ENCODE results near the gene PARP2.
"Not testable (repeated sequence)": the region's sequence is repeated elsewhere in the genome, so short reads cannot be mapped to it uniquely, and the experiment has no call there.

Gene PARP2

GRCh38 chr14:20346713-20347112, 3.3 kb downstream of the PARP2 start:
- DNase-seq (ENCODE audit: low spot score): no peak

GRCh38 chr14:20347747-20348146, 4.3 kb downstream of the PARP2 start:
- no peak for DNase-seq (ENCODE audit: low spot score)

- no peak for DNase-seq (ENCODE audit: low spot score)
Measured at GRCh38 chr14:20350282-20350681, 6.8 kb downstream of the PARP2 start.

GRCh38 chr14:20350860-20351259, 7.4 kb downstream of the PARP2 start:
- DNase-seq (ENCODE audit: low spot score): no peak

- no peak for DNase-seq (ENCODE audit: low spot score)
Measured at GRCh38 chr14:20356422-20356821, 13.0 kb downstream of the PARP2 start.

- not testable (repeated sequence) for DNase-seq (ENCODE audit: low spot score)
Measured at GRCh38 chr14:20358474-20358873, 15.0 kb downstream of the PARP2 start.

- no peak for DNase-seq (ENCODE audit: low spot score)
Measured at GRCh38 chr14:20365928-20366327, 22.5 kb downstream of the PARP2 start.

GRCh38 chr14:20372796-20373195, 29.4 kb downstream of the PARP2 start:
- no peak for DNase-seq (ENCODE audit: low spot score)

GRCh38 chr14:20375471-20375870, 32.0 kb downstream of the PARP2 start:
- no peak for DNase-seq (ENCODE audit: low spot score)

- no peak for DNase-seq (ENCODE audit: low spot score)
Measured at GRCh38 chr14:20376071-20376588, 32.7 kb downstream of the PARP2 start.

- no peak for DNase-seq (ENCODE audit: low spot score)
Measured at GRCh38 chr14:20377171-20377570, 33.7 kb downstream of the PARP2 start.

GRCh38 chr14:20379743-20380142, 36.3 kb downstream of the PARP2 start:
- DNase-seq (ENCODE audit: low spot score): no peak

- DNase-seq (ENCODE audit: low spot score): no peak
Measured at GRCh38 chr14:20380681-20381080, 37.2 kb downstream of the PARP2 start.

GRCh38 chr14:20381341-20381740, 37.9 kb downstream of the PARP2 start:
- no peak for DNase-seq (ENCODE audit: low spot score)

- no peak for DNase-seq (ENCODE audit: low spot score)
Measured at GRCh38 chr14:20382526-20382925, 39.1 kb downstream of the PARP2 start.

GRCh38 chr14:20383032-20383431, 39.6 kb downstream of the PARP2 start:
- DNase-seq (ENCODE audit: low spot score): no peak

- no peak for DNase-seq (ENCODE audit: low spot score)
Measured at GRCh38 chr14:20383636-20384035, 40.2 kb downstream of the PARP2 start.

- DNase-seq (ENCODE audit: low spot score): no peak
Measured at GRCh38 chr14:20384321-20384720, 40.9 kb downstream of the PARP2 start.

GRCh38 chr14:20384886-20385285, 41.5 kb downstream of the PARP2 start:
- no peak for DNase-seq (ENCODE audit: low spot score)

- DNase-seq (ENCODE audit: low spot score): no peak
Measured at GRCh38 chr14:20386276-20386855, 42.9 kb downstream of the PARP2 start.

GRCh38 chr14:20387576-20387975, 44.1 kb downstream of the PARP2 start:
- DNase-seq (ENCODE audit: low spot score): no peak

- no peak for DNase-seq (ENCODE audit: low spot score)
Measured at GRCh38 chr14:20388159-20388558, 44.7 kb downstream of the PARP2 start.

GRCh38 chr14:20391505-20391904, 48.1 kb downstream of the PARP2 start:
- DNase-seq (ENCODE audit: low spot score): no peak

GRCh38 chr14:20397511-20397910, 54.1 kb downstream of the PARP2 start:
- no peak for DNase-seq (ENCODE audit: low spot score)
